Measurements from ENCODE around the gene WDFY2.

Gene WDFY2

GRCh38 chr13:51679616-51680015 is 95.4 kb downstream of the WDFY2 start:
- TF ChIP-seq CTCF (IDR thresholded peaks at IDR 0.05; ENCODE audit: low read depth, low read length) = no peak

GRCh38 chr13:51681037-51681678 is 96.9 kb downstream of the WDFY2 start:
- TF ChIP-seq CTCF (IDR thresholded peaks at IDR 0.05; ENCODE audit: low read depth, low read length) = no peak

More at GRCh38 chr13:51679616-51680015, 95.4 kb downstream of the WDFY2 start:
- H3K4me3 ChIP-seq (ENCODE audit: low read depth, low read length) = no peak overlapping the region

GRCh38 chr13:51682686-51683085 is 98.4 kb downstream of the WDFY2 start:
- TF ChIP-seq CTCF (IDR thresholded peaks at IDR 0.05; ENCODE audit: low read depth, low read length) = no peak

More at GRCh38 chr13:51681037-51681678, 96.9 kb downstream of the WDFY2 start:
- H3K4me3 ChIP-seq (ENCODE audit: low read depth, low read length) = no peak overlapping the region

GRCh38 chr13:51683597-51683996 is 99.3 kb downstream of the WDFY2 start:
- TF ChIP-seq CTCF (IDR thresholded peaks at IDR 0.05; ENCODE audit: low read depth, low read length) = no peak
- H3K4me3 ChIP-seq (ENCODE audit: low read depth, low read length) = no peak overlapping the region

More at GRCh38 chr13:51682686-51683085, 98.4 kb downstream of the WDFY2 start:
- no peak overlapping the region for H3K4me3 ChIP-seq (ENCODE audit: low read depth, low read length)

- no peak overlapping the region for H3K4me3 ChIP-seq (ENCODE audit: low read depth, low read length)
- no peak for TF ChIP-seq CTCF (IDR thresholded peaks at IDR 0.05; ENCODE audit: low read depth, low read length)
These were observed 99.8 kb downstream of the WDFY2 start for GRCh38 chr13:51684076-51684475.

GRCh38 chr13:51687947-51688714 is 103.9 kb downstream of the WDFY2 start:
- no peak overlapping the region for H3K4me3 ChIP-seq (ENCODE audit: low read depth, low read length)
- TF ChIP-seq CTCF (IDR thresholded peaks at IDR 0.05; ENCODE audit: low read depth, low read length) = no peak
